Measurements from ENCODE around the gene NEDD8.
"Not testable (repeated sequence)": the region's sequence is repeated elsewhere in the genome, so short reads cannot be mapped to it uniquely, and the experiment has no call there.

NEDD8 gene

GRCh38 chr14:24245350-24245749 is 13.2 kb upstream of the NEDD8 start:
- DNase-seq = not testable (repeated sequence)

GRCh38 chr14:24243336-24243836 is 11.2 kb upstream of the NEDD8 start:
- DNase-seq = no peak

GRCh38 chr14:24241829-24242443 is 9.8 kb upstream of the NEDD8 start:
- DNase-seq = peak; percentile 98

- no peak for DNase-seq
Observed at GRCh38 chr14:24240110-24240918, 8.1 kb upstream of the NEDD8 start.

GRCh38 chr14:24238527-24239037 is 6.4 kb upstream of the NEDD8 start:
- no peak for DNase-seq

GRCh38 chr14:24238123-24238522 is 6.0 kb upstream of the NEDD8 start:
- no peak for DNase-seq

- no peak for DNase-seq
Observed at GRCh38 chr14:24237463-24237955, 5.3 kb upstream of the NEDD8 start.

- no peak for DNase-seq
Observed at GRCh38 chr14:24236689-24237462, 4.7 kb upstream of the NEDD8 start.

- DNase-seq = no peak
Observed at GRCh38 chr14:24235804-24236688, 3.9 kb upstream of the NEDD8 start.

- peak; percentile 64 for DNase-seq
Observed at GRCh38 chr14:24234095-24235005, 2.2 kb upstream of the NEDD8 start.

GRCh38 chr14:24233538-24233866 is 1.3 kb upstream of the NEDD8 start:
- peak; percentile 42 for DNase-seq

- DNase-seq = no peak
Observed at GRCh38 chr14:24232645-24233537, 724 bp upstream of the NEDD8 start, which contains the start of gene GMPR2. TSS of gene GMPR2 (plus strand) at chr14:24232929. CDS start at chr14:24233254, 325 bp downstream.

- peak; percentile 33 for DNase-seq
Observed at GRCh38 chr14:24231263-24232120, 675 bp downstream of the NEDD8 start.

GRCh38 chr14:24228902-24229301 is 3.3 kb downstream of the NEDD8 start:
- no peak for DNase-seq

GRCh38 chr14:24226473-24226872 is 5.7 kb downstream of the NEDD8 start:
- DNase-seq = no peak

- DNase-seq = no peak
Observed at GRCh38 chr14:24224618-24225071, 7.5 kb downstream of the NEDD8 start.

GRCh38 chr14:24222987-24223386 is 9.2 kb downstream of the NEDD8 start:
- not testable (repeated sequence) for DNase-seq

- no peak for DNase-seq
Observed at GRCh38 chr14:24219521-24219920, 12.6 kb downstream of the NEDD8 start.

GRCh38 chr14:24219080-24219479 is 13.1 kb downstream of the NEDD8 start:
- no peak for DNase-seq
